Brain pericyte (primary cell): ENCODE measurements around the gene ALOX12.
"Not testable (repeated sequence)": the region's sequence is repeated elsewhere in the genome, so short reads cannot be mapped to it uniquely, and the experiment has no call there.

Experiments used
- DNase-seq: peaks from one replicate; pipeline ENCODE4 v3.0.0-alpha.2; 2012; ENCODE audit warnings: low read depth, low spot score

The ALOX12 gene

DNA sequence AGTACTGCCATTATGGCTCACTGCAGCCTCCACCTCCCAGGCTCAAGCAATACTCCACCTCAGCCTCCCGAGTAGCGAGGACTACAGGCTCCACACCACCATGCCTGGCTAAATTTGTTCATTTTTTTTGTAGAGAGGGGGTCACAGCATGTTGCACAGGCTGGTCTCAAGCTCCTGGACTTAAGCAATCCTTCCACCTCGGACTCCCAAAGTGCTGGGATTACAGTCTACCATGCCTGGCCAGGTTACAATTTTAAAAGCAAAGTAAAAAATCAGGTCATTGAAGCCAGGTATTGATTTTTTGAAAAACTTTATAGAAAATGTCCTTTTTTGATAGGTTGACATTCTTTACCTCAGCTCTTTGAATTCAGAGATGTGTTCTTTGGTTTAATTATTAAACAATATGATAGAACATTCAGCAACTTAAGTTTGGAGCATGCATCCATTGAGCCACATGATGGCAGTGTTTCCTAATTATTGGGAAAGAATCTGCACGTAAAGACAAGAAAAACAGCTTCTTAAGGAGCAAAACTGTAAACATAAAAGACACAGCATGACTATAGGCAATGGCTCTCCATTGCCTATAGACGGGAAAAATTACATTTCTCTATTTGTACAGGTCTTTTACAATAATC is 49.8 kb downstream of the ALOX12 start:
- peak; percentile 50 for DNase-seq

DNA sequence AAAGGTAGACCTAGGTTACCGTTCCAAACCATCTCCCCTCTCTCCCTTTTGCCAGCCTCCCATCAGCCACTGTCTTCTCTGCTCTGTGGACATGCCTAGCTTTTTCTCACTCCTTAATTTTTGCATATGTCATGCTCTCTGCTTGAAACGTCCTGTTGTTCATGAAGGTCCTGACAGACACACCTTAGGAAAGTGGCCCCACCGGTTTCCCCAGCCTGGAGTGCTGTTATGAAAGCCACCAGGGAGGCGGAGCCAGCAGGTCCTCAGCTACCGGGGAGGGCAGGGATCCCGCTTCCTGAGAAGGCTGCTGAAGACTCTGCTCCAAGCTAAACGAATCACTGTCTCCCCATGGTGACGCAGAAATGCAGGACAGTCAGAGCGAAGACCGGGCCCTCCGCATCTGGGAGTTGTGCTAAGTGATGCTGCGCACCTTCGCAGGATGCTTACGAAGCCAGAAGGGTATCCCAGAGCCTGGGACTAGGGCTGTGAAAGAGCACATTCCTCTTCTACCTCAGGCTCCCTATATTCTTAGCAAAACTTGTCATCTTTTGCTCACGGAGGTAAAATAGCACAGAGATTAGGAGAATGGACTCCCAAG is 50.4 kb downstream of the ALOX12 start:
- no peak for DNase-seq

DNA sequence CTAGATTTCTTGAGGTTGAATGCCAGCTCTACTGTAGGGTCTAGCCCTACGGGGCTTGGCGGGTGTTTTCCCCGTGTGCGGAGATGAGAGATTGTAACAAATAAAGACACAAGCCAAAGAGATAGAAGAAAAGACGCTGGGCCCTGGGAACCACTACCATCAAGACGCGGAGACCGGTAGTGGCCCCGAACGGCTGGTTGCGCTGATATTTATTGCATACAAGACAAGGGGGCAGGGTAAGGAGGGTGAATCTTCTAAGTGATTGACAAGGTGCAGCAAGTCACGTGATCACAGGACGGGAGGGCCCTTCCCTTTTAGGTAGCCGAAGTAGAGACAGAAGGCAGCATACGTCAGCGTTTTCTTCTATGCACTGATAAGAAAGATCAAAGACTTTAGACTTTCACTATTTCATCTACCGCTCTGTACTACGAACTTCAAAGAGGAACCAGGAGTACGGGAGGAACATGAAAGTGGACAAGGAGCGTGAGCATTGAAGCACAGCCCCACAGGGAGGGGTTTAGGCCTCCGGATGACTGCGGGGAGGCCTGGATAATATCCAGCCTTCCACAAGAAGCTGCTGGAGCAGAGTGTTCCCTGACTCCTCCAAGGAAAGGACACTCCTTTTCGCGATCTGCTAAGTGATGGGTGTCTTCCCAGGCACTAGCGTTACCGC is 51.0 kb downstream of the ALOX12 start:
- DNase-seq, result not testable (repeated sequence)

DNA sequence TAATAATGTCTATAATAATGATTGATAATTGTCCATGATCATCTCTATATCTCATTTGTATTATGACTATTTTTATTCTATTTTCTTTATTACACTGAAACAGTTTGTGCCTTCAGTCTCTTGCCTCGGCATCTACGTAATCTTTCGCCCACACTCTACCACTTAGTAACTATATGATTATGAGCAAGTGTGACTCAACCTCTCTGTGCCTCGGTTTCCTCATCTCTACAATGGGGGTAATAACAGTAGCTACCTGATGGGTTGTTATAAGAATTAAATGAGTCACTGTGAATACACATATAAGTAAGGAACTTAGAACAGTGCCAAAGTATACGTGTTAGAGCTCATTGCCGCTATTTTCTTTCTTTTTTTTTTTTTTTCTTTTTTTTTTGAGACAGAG is 51.7 kb downstream of the ALOX12 start:
- DNase-seq, result no peak

DNA sequence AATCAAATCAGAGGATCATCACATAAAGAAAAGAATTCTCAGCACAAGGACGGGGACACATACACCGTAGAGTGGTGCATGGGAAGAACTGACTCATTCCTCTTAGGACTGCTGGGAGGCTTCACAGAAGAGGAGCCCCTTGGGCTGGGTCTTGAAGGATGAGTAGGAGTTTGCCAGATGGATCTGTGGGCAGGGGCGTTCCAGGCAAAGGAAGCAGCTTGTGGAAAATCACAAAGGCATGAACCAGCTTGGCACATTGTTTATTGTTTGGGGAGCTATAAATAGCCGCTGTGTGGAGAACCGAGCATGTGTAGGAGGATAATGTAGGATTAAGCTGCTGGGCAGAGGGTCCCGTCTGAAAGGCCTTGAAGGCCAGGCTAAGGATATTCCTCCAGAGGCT is 53.1 kb downstream of the ALOX12 start:
- DNase-seq, result no peak

DNA sequence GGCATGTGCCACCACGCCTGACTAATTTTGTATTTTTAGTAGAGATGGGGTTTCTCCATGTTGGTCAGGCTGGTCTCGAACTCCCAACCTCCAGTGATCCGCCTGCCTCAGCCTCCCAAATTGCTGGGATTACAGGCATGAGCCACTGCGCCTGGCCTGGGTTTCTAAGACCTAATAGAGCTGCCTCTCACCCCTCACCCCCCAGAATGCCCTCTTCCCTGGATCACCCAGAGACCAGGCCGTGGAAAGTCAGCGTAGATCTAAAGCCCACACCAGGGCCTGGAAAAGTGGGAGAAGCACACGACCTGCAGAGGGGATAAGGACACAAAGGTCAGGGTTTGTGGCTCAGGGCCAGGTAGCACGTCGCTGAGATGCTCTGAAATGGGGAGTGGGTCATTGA is 54.7 kb downstream of the ALOX12 start:
- not testable (repeated sequence) for DNase-seq

DNA sequence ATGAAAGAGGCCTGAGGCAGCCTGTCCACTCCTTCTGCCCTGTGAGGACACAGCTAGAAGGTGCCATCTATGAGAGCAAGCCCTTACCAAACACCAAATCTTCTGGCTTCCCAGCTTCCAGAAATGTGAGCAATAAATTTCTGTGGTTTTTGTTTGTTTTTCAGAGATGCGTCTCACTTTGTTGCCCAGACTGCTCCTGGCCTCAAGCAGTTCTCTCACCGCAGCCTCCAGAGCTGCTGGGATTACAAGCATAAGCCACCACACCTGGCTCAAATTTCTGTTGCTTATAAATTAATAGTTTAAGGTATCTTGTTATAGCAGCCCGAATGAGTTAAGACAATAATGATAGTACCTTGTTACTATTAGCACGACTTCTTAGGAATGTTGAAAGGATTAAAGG is 60.5 kb downstream of the ALOX12 start:
- DNase-seq, result no peak

DNA sequence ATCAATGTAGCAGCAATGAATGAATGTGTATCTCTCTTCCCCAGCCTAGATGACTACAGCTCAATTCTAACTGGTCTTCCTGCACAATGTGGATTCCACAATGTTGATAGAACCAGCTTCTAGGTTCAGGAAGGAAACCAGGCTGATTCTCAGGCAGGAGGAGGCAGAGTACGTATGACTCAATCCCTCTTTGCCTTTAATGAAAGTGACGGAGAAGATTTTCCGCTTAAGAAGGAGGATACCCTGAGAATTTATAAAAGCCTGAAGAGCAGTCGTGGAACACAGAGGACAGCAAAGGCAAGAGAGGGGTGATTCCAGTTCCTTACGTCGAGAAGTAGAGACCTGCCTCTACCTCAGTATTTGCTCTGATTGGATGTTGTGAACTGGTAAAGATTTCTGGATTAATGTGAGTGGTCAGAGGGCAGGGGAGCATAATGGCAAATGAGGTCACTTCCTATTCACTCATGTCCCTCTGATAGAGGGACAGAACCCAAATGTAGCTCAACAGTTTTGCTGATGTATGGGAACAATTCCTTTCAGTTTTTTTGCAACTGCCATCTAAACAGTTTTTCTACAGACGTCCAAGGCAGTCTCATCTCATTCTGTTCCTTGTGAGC is 63.1 kb downstream of the ALOX12 start:
- DNase-seq, result no peak
